Natural killer cell (primary cell): ENCODE data around the gene MITF. TPM values are rescaled to one million over a fixed set of nuclear protein-coding genes. Genes with fewer than 3 reads are reported as not detected.

Experiments
- ATAC-seq, 3 donors: fragments of 150-1000 bp in 2 of 3; fragments of 200-7000 bp in 1 of 3; cut with Tn5 transposase; 1 replicate in 1 of 3; 2 replicates in 2 of 3; pipeline ENCODE4 v1.10.0; 2021; ENCODE audit warnings: mild to moderate bottlenecking in 2 of 3, moderate library complexity in 2 of 3
- DNase-seq, 2 donors: peaks; one replicate each; pipeline versions ENCODE4 v3.0.0 to v3.0.0-alpha.2; 2013 to 2021; ENCODE audit warnings: mixed read lengths in 1 of 2
- H3K27ac ChIP-seq: one replicate; pipeline ENCODE4 v1.5.1; 2013; ENCODE audit warnings: mild to moderate bottlenecking, low read length
- H3K27me3 ChIP-seq: one replicate; pipeline ENCODE4 v1.6.1; 2013; ENCODE audit warnings: low read length; ENCODE audit not compliant: control insufficient read depth, insufficient read depth
- H3K36me3 ChIP-seq: one replicate; pipeline ENCODE4 v1.6.1; 2013; ENCODE audit warnings: low read length; ENCODE audit not compliant: control insufficient read depth, insufficient read depth
- H3K4me1 ChIP-seq: one replicate; pipeline ENCODE4 v1.6.1; 2013; ENCODE audit warnings: low read length; ENCODE audit not compliant: control insufficient read depth, insufficient read depth
- H3K4me3 ChIP-seq: one replicate; pipeline ENCODE4 v1.5.1; 2013; ENCODE audit warnings: low read length
- H3K9me3 ChIP-seq: one replicate; pipeline ENCODE4 v1.6.1; 2013; ENCODE audit warnings: low read length; ENCODE audit not compliant: control insufficient read depth, insufficient read depth
- H3K27ac Mint-ChIP-seq, 2 donors: one replicate each; pipeline ENCODE4 v1.8.0; 2022; ENCODE audit warnings: mild to moderate bottlenecking in 2 of 2, mixed read lengths in 2 of 2, moderate library complexity in 1 of 2
- H3K27me3 Mint-ChIP-seq, 2 donors: one replicate each; pipeline ENCODE4 v1.8.0; 2022; ENCODE audit warnings: low read depth in 2 of 2, mixed read lengths in 2 of 2
- H3K36me3 Mint-ChIP-seq: one replicate; pipeline ENCODE4 v1.8.0; 2022; ENCODE audit warnings: mixed read lengths
- H3K4me1 Mint-ChIP-seq, 2 donors: one replicate each; pipeline ENCODE4 v1.8.0; 2022; ENCODE audit warnings: mixed read lengths in 2 of 2
- H3K4me3 Mint-ChIP-seq: one replicate; pipeline ENCODE4 v1.8.0; 2022; ENCODE audit warnings: mild to moderate bottlenecking, moderate library complexity, mixed read lengths
- H3K9me3 Mint-ChIP-seq, 2 donors: one replicate each; pipeline ENCODE4 v1.8.0; 2022; ENCODE audit warnings: mixed read lengths in 2 of 2
- CTCF ChIP-seq: fragments of 200-600 bp; IDR thresholded peaks from one replicate; pipeline ENCODE4 v1.8.0; 2022; ENCODE audit warnings: antibody characterized with exemption
- WGBS: methylation state at CpG from one replicate; pipeline ENCODE4 v1.1.7; 2013; ENCODE audit warnings: missing lambda C conversion rate; ENCODE audit not compliant: insufficient coverage; 5-methylcytosine and 5-hydroxymethylcytosine counted together
- intact Hi-C: fragments of 100-400 bp; cut with micrococcal nuclease; formaldehyde crosslinking; loops from one replicate; pipeline ENCODE4 v1.14.2; 2022
- total RNA-seq, 4 donors: library from RNA; stranded (reverse); fragments of 120-200 nt in 1 of 4; gene quantifications; one replicate each; pipeline versions ENCODE4 v1.2.3 to v1.2.4, GENCODE V29; 2013 to 2022

The MITF gene
- total RNA-seq, 3 donors from 2014 or later (not counting 1 experiment from before 2014, with no cell fraction given) = 0.23 to 1.5 (median 0.54) TPM

DNA sequence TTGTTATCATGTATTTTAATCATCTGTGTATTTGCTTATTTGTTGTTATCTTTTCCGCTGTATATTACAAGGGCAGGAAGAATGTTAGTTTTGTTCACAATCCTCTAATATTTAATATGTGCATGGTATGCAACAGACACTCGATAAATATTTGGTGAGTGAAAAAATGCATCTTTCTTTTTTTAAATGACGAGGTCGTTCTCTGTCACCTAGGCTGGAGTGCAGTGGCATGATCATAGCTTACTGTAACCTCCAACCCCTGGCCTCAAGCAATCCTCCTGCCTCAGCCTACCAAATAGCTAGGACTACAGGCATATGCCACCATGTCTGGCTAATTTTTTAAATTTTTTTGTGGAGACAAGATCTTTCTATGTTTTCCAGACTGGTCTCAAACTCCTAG, 66.2 kb downstream of the MITF start:
- H3K27ac Mint-ChIP-seq = no peak overlapping the region
- H3K27me3 Mint-ChIP-seq = no peaks in the 10 kb centered on the region
- Histone ChIP-seq H3K4me3 (no peak overlapping the region), H3K9me3 (no peaks in the 10 kb centered on the region), H3K27me3 (no peaks in the 10 kb centered on the region), H3K36me3 (no peaks in the 10 kb centered on the region), H3K4me1 (no peaks in the 10 kb centered on the region), H3K27ac (no peak overlapping the region)
- no peak for TF ChIP-seq CTCF
- peaks cover 0 to 6% of the 10 kb centered on the region in 2 donors for H3K9me3 Mint-ChIP-seq
- H3K4me3 Mint-ChIP-seq = no peak overlapping the region
- 100% methylated on average over 2 of the region's 4 CpGs for WGBS
- H3K36me3 Mint-ChIP-seq = no peaks in the 10 kb centered on the region
- intact Hi-C loops = no loop called here
- no peaks in the 10 kb centered on the region for H3K4me1 Mint-ChIP-seq
- DNase-seq (no peak), ATAC-seq (no peak)

- no peaks in the 10 kb centered on the region for H3K4me1 ChIP-seq
- WGBS = 80% methylated on average over 1 of the region's 1 CpG
- no peaks in the 10 kb centered on the region for H3K27me3 Mint-ChIP-seq
- intact Hi-C loops = no loop called here
- ATAC-seq (no peak), DNase-seq (no peak)
- no peak overlapping the region for H3K4me3 ChIP-seq
- no peaks in the 10 kb centered on the region for H3K9me3 ChIP-seq
- no peak overlapping the region for H3K4me3 Mint-ChIP-seq
- H3K27me3 ChIP-seq = no peaks in the 10 kb centered on the region
- H3K9me3 Mint-ChIP-seq = peaks cover 0 to 6% of the 10 kb centered on the region in 2 donors
- no peak overlapping the region for H3K27ac ChIP-seq
- no peaks in the 10 kb centered on the region for H3K36me3 Mint-ChIP-seq
- no peaks in the 10 kb centered on the region for H3K4me1 Mint-ChIP-seq
- no peaks in the 10 kb centered on the region for H3K36me3 ChIP-seq
- no peak for TF ChIP-seq CTCF
- H3K27ac Mint-ChIP-seq = no peak overlapping the region
These were observed 67.6 kb downstream of the MITF start for GRCh38 chr3:69806735-69807438.

GRCh38 chr3:69807674-69808073, 68.4 kb downstream of the MITF start:
- Histone ChIP-seq H3K4me1 (no peaks in the 10 kb centered on the region), H3K4me3 (no peak overlapping the region), H3K27me3 (no peaks in the 10 kb centered on the region), H3K36me3 (no peaks in the 10 kb centered on the region), H3K27ac (no peak overlapping the region), H3K9me3 (no peaks in the 10 kb centered on the region)
- Mint-ChIP-seq H3K9me3 (peaks cover 0 to 6% of the 10 kb centered on the region in 2 donors), H3K27me3 (no peaks in the 10 kb centered on the region), H3K4me1 (no peaks in the 10 kb centered on the region), H3K27ac (no peak overlapping the region), H3K36me3 (no peaks in the 10 kb centered on the region), H3K4me3 (no peak overlapping the region)
- ATAC-seq (no peak), DNase-seq (no peak)
- intact Hi-C loops = no loop called here
- no peak for TF ChIP-seq CTCF
- WGBS = 80% methylated on average over 1 of the region's 1 CpG
